HK-2 (cell line): ENCODE measurements around the gene WASL.
"Not testable (repeated sequence)": the region's sequence is repeated elsewhere in the genome, so short reads cannot be mapped to it uniquely, and the experiment has no call there.

Experiments used
- DNase-seq: peaks from one replicate; pipeline ENCODE4 v3.0.0-alpha.2; 2018; ENCODE audit not compliant: unreplicated experiment

The WASL gene

GRCh38 chr7:123658023-123658422, 90.8 kb downstream of the WASL start:
- DNase-seq, result no peak

GRCh38 chr7:123657304-123657685, 91.5 kb downstream of the WASL start:
- DNase-seq, result no peak

DNA sequence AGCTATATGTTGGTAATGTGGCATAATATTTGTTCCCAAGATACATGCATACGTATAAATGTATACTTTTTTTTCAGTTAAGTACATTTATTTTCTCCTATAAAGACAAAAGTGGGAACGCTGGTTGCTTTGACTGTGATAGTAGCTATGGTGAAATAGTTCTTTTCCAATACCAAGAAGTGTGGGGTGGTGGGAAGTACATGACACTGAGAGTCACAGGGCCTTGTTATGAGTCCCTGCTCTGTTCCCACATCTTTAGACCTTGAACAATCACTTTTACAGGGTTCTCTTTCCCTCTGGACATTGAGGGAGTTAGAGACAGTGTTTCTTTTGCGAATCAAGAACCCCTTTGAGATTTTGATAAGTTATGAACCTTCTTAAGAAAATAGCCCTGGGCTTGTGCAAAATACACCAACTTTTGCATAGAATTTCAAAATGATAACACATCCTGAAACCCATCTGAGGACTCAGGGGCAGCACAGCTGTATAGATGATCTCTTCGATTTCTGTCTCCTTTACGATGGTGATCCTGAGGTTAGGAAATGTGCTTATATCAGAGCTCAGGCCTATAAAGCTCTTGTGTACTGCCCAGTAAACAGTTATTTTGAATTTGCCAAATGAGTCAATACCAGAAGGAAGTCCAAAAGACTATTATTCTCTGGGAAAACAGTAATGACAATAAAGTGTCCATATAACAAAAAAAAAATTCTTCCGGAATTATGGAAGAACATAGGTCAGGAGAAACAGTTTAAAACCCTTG, 92.1 kb downstream of the WASL start:
- no peak for DNase-seq

- DNase-seq, result no peak
Measured at GRCh38 chr7:123655614-123656013, 93.2 kb downstream of the WASL start, which contains the start of gene LMOD2. Gene LMOD2, plus strand, starts transcription at chr7:123655866. Its CDS starts 98 bp downstream, at chr7:123655964.

GRCh38 chr7:123653162-123653561, 95.6 kb downstream of the WASL start:
- DNase-seq, result no peak

DNA sequence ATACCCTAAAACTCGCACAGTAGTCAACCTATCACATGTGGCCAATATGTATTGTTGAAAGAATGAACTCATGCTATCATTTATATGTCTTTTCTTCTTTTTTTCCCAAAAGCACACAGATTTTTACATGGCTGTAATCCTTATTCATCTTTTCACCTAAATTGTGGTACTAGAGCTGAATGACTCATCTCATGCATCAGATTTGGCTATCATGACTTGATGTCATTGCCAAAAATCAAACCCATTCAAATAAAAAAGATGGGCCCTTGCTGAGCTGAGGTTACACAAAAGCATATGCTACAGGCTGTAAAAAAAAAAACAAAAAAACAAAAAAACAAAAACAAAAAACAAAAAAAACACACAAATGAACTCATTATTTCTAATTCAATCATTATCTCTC, 96.4 kb downstream of the WASL start:
- DNase-seq, result no peak

DNA sequence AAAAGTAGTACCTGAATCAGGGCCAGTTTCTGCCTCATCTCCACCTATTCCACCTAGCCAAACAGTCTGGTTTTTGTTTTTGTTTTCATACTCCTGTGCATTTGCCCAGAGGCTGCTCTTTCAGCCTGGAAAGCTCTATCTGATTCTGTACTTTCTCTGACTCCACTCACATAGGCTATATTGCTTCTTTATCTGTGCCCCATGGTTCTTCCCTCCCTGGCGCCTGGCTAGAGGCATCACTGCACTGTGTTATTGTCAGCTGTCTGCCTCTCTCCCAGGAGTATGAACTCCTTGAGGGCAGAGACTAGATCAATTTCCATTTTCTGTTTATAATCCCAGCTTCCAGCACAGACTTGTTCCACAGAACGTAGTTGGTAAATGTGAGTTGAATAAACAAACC, 98.2 kb downstream of the WASL start:
- no peak for DNase-seq

- no peak for DNase-seq
Measured at GRCh38 chr7:123649964-123650363, 98.8 kb downstream of the WASL start.

GRCh38 chr7:123647106-123647730, 101.6 kb downstream of the WASL start:
- no peak for DNase-seq

- no peak for DNase-seq
Measured at GRCh38 chr7:123645516-123645915, 103.3 kb downstream of the WASL start.

DNA sequence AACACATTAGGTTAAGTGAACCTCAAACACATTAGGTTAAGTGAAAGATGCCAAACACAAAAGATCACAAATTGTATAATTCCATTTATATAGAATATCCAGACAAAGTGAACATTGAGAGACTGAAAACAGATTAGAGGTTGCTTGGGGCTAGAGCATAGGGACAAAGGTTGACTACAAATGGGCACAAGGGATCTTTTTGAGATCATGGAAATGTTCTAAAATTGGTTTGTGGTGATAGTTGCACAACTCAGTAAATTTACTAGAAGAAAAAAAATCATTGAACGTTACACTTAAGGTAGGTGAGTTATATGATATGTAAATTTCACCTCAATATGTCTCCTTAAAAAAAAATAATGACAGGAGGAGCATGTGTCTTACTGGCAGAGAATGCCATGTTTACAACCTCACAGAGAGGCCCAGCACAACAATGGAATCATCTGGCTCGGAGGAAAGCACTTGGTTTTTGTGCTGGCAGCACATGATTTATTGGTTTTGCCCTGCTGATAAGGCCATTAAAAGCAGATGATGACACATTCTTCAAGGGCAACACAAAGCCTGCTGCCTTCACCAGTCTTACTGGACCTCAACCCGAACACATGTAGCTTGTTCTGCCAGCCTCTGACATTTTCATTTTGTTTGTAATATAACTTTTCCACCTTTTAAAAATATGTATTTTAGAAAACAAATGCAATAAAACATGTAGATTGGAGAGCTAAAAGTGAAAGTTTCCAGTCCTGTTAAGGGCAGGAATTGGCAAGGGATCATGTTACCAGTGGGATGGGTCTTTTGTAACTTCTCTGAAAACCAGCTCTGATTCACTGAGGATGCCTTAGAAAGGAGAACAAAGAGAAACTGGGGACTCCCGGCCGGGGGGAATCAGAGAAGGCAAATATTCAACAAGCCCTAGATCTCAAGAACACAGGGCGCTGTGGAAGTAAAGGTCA, 105.0 kb downstream of the WASL start:
- no peak for DNase-seq

GRCh38 chr7:123641901-123642300, 106.9 kb downstream of the WASL start:
- no peak for DNase-seq

DNA sequence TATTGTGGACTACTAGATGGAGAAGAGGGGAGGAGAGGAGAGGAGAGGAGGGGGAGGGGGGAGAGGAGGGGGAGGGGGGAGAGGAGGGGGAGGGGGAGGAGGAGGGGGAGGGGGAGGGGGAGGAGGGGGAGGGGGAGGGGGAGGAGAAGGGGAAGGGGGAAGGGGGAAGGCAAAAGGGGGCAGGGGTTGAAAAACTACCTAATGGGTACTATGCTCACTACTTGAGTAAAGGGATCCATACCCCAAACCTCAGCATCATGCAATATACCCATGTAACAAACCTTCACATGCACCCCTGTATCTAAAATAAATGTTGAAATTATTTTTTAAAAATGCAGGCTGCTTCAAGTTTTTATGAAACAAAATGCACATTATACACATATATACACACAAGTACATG, 108.2 kb downstream of the WASL start:
- DNase-seq, result no peak

DNA sequence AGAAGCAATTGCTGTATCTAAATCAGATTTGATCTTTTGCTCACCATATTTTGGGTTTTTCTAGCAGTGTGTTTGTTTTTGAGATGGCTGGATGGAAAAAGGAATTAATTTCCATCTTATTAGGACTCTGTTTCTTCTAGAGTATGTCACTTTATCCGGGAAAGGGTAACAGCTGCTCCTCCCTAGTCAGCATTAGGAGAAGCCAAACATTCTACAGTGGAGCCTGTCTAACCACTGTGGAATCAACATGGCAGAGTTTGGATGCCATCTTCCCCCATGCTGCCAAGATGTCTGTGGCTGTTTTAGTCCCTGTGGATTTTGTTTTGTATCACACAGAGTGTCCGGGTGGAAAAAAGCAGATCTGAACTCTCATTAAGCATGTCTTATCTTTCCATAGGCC, 109.2 kb downstream of the WASL start:
- no peak for DNase-seq

DNA sequence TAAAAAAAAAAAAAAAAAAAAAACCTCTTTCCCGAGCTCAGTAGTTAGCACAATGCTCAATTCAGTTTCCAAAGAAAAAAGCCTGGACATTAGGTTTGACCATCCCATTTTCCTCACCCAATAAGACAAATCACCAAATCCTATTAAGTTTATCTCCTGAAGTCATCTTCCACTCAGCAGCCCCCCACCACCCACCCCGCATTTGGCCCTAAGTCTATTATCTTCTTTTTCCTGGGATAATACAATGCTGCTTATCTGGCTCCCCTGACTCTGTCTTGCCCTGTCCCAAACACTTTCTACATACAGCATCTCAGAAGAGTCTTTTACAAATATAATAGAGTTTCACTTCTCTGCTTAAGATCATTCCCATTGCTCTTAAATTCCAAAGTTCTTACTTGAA, 110.9 kb downstream of the WASL start:
- DNase-seq, result no peak

GRCh38 chr7:123637203-123637602, 111.6 kb downstream of the WASL start:
- no peak for DNase-seq

DNA sequence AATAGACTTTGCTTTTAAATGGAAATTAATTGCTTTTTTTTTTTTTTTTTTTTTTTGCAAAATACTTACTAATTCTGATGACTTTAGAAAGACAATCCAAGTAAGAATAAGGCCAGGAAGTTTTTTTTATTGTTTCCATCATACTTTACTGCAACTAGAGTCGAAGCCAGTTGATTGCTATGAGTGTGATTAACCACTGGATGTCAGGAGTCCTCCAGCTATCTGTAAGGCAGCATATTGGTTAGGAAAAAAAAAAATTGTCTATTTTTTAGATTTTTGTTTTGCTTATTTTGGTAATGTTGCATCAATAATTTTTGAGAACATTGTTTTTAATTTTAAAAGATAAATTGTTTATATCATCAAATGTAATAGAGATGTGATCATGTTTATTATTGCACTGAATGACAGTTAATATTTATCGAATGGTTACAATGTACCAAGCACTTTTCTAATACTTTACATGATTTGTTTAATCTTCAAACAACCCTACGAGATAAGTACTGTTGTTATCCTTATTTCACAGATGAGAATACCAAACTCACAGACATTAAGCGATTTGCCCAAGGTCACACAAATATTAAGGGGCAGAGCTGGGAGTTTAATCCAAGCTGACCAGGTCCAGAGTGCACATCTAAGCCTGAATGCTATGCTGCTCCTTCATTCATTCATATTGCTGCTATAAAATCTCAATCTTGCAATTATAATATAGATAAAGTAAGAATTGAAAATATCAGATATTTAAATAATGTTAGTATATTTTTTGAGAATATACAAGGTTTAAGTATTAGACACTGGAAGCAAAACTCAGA, 113.0 kb downstream of the WASL start:
- DNase-seq, result no peak

DNA sequence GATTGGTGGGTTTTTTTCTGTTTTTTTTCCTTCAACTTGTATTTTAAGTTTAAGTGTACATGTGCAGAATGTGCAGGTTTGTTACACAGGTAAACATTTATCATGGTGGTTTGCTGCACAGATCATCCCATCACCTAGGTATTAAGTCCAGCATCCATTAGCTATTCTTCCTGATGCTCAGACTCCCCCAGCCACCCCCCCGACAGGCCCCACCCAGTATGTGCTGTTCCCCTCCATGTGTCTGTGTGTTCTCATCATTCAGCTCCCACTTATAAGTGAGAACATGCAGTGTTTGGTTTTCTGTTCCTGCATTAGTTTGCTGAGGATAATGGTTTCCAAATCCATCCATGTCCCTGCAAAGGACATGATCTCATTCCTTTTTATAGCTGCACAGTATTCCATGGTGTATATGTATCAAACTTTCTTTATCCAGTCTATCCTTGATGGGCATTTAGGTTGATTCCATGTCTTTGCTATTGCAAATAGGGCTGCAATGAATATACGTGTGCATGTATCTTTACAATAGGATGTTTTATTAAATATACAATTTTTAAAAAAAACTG, 114.7 kb downstream of the WASL start:
- DNase-seq, result not testable (repeated sequence)

DNA sequence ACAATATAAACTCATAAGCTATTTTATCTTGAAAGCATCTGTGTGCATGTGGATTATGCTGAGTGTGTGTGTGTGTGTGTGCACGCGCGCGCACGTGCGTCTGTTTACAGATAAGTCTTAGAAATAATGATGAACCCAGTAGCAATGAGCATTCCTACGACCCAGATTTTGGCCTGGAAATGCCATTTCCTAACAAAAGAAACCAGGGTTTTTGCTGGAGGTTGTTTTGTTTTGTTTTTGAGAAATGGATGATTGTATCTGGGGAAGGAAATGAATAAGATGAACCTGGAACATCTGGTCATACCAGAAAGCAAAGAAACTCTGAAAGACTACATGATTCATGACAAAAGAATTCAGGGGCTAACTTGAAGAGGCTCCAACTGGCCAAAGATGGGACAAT, 115.2 kb downstream of the WASL start:
- DNase-seq, result no peak

- no peak for DNase-seq
Measured at GRCh38 chr7:123632808-123633207, 116.0 kb downstream of the WASL start.
